DMS 273 treated with DMSO at 0.1 percent for 48 hours (cell line): ENCODE measurements around the gene FAM13A.
"Not testable (repeated sequence)": the region's sequence is repeated elsewhere in the genome, so short reads cannot be mapped to it uniquely, and the experiment has no call there.

Experiments
- DNase-seq: peaks from one replicate; lab custom pipeline; 2025; lab: John Stamatoyannopoulos, UW

Gene FAM13A

GRCh38 chr4:88960576-88960975 lies 96.4 kb downstream of the FAM13A start:
- DNase-seq = no peak

- DNase-seq = no peak
Measured at GRCh38 chr4:88958080-88958479, 98.9 kb downstream of the FAM13A start.

- DNase-seq = no peak
Measured at GRCh38 chr4:88957570-88957969, 99.4 kb downstream of the FAM13A start.

GRCh38 chr4:88955580-88956380 lies 101.2 kb downstream of the FAM13A start:
- DNase-seq = no peak

GRCh38 chr4:88953400-88953799 lies 103.6 kb downstream of the FAM13A start:
- DNase-seq = no peak

GRCh38 chr4:88952081-88952480 lies 104.9 kb downstream of the FAM13A start:
- no peak for DNase-seq

GRCh38 chr4:88949605-88950004 lies 107.4 kb downstream of the FAM13A start:
- DNase-seq = no peak

- DNase-seq = no peak
Measured at GRCh38 chr4:88940506-88940905, 116.5 kb downstream of the FAM13A start.

- no peak for DNase-seq
Measured at GRCh38 chr4:88939697-88940096, 117.3 kb downstream of the FAM13A start.

GRCh38 chr4:88938138-88938537 lies 118.8 kb downstream of the FAM13A start:
- no peak for DNase-seq

- no peak for DNase-seq
Measured at GRCh38 chr4:88937081-88937480, 119.9 kb downstream of the FAM13A start.

GRCh38 chr4:88933414-88934160 lies 123.4 kb downstream of the FAM13A start:
- DNase-seq = no peak

GRCh38 chr4:88928852-88929251 lies 128.1 kb downstream of the FAM13A start:
- DNase-seq = no peak

- no peak for DNase-seq
Measured at GRCh38 chr4:88927420-88927819, 129.6 kb downstream of the FAM13A start.

GRCh38 chr4:88919056-88919455 lies 137.9 kb downstream of the FAM13A start:
- DNase-seq = no peak

- DNase-seq = not testable (repeated sequence)
Measured at GRCh38 chr4:88913181-88913580, 143.8 kb downstream of the FAM13A start.

GRCh38 chr4:88911246-88912212 lies 145.5 kb downstream of the FAM13A start:
- no peak for DNase-seq

- DNase-seq = no peak
Measured at GRCh38 chr4:88910101-88910500, 146.9 kb downstream of the FAM13A start.

GRCh38 chr4:88908521-88908920 lies 148.5 kb downstream of the FAM13A start:
- DNase-seq = no peak

- no peak for DNase-seq
Measured at GRCh38 chr4:88908003-88908402, 149.0 kb downstream of the FAM13A start.

- DNase-seq = no peak
Measured at GRCh38 chr4:88907478-88907877, 149.5 kb downstream of the FAM13A start.

- not testable (repeated sequence) for DNase-seq
Measured at GRCh38 chr4:88904240-88904639, 152.7 kb downstream of the FAM13A start.
